ENCODE data around the gene DDAH2. TPM values are rescaled to one million over a fixed set of nuclear protein-coding genes. Genes with fewer than 3 reads are reported as not detected.

The DDAH2 gene
- total RNA-seq, 4 donors from 2014 or later = 99.9 to 117 (median 114) TPM

DNA sequence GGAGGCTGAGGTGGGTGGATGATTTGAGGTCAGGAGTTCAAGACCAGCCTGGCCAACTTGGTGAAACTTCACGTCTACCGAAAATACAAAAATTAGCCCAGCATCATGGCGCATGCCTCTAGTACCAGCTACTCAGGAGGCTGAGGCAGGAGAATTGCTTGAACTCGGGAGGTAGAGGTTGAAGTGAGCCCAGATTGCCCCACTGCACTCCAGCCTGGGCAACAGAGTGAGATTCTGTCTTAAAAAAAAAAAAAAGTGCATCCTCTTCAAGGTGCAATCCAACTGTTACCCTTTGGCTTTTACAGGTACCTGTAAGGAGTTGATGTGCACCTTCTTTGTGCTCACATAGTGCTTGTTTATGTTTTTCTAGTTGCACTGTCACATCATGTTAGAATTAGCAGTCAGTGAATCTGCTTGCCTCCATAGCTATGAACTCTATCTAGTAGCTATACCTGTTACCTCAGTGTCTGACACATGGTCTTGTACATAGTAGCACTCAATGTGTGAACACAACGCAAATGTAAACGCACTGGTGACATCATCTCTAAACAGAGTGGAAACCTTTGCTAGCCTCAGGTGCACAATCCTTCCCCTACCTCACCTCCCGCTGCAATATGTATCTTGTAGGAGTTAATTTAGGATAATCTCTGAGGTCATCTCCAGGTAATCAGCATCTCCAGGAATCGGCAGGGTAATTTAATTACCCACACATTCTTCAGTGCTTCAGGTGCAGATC, 20.4 kb upstream of the DDAH2 start:
- Histone ChIP-seq H3K4me3 (replicated peaks in 1 of 3) (no peak overlapping the region), H3K9me3 (no peaks in the 10 kb centered on the region), H3K4me1 (no peaks in the 10 kb centered on the region), H3K36me3 (no peaks in the 10 kb centered on the region), H3K27me3 (no peaks in the 10 kb centered on the region), H3K27ac (no peak overlapping the region)
- intact Hi-C loops (cut with DNase I) = no loop called here
- DNase-seq = no peak
- 90% methylated on average over 8 of the region's 8 CpGs for WGBS, 2 donors
- no peak for TF ChIP-seq POLR2A (IDR thresholded peaks at IDR 0.05)
- TF ChIP-seq, protein P1, sequence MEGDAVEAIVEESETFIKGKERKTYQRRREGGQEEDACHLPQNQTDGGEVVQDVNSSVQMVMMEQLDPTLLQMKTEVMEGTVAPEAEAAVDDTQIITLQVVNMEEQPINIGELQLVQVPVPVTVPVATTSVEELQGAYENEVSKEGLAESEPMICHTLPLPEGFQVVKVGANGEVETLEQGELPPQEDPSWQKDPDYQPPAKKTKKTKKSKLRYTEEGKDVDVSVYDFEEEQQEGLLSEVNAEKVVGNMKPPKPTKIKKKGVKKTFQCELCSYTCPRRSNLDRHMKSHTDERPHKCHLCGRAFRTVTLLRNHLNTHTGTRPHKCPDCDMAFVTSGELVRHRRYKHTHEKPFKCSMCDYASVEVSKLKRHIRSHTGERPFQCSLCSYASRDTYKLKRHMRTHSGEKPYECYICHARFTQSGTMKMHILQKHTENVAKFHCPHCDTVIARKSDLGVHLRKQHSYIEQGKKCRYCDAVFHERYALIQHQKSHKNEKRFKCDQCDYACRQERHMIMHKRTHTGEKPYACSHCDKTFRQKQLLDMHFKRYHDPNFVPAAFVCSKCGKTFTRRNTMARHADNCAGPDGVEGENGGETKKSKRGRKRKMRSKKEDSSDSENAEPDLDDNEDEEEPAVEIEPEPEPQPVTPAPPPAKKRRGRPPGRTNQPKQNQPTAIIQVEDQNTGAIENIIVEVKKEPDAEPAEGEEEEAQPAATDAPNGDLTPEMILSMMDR (IDR thresholded peaks at IDR 0.05) = no peak

DNA sequence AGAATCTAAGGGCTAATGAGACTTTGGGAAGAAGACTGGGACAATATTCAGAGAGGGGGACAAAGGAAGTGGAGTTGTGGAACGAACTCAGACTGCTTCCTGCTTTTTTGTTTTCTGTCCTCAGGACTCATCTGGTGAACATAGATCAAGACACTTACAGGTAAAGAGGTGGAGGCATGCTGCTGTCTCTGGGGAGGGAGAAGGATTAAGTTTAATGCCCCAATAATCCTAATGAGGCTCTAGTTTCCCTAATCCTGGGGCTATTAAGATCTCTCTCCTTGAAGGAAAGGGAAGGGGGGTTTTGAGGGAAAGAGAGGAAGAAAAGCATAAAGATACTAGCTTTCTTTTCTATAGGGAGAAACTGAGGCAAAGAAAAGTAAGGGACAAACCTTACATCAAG, 15.3 kb upstream of the DDAH2 start:
- TF ChIP-seq, protein P1 (IDR thresholded peaks at IDR 0.05) = no peak
- TF ChIP-seq POLR2A (IDR thresholded peaks at IDR 0.05) = no peak
- Histone ChIP-seq H3K36me3 (no peaks in the 10 kb centered on the region), H3K27ac (no peak overlapping the region), H3K9me3 (no peaks in the 10 kb centered on the region), H3K4me1 (peaks cover 6 to 7% of the 10 kb centered on the region in 2 donors), H3K27me3 (no peaks in the 10 kb centered on the region), H3K4me3 (replicated peaks in 1 of 3) (no peak overlapping the region)
- intact Hi-C loops (cut with DNase I) = no loop called here
- 57 to 63% methylated on average over 1 of the region's 1 CpG for WGBS, 2 donors
- no peak for DNase-seq

DNA sequence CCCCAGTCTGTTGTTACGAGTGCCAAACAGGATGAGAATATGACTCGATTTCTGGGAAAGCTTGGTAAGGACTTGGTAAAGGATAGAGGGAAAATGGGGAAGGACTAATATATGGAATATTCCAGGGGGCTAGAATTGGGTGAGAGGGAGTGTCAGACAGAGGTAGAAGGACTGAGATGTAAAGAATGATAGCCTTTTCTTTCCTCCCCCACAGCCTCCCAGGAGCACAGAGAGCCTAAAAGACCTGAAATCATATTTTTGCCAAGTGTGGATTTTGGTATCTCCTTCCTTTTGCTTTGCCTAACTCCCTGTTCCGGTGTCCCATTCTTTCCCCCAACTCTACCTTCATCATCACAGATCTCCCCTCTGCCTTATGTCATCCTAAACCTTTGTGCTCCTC, 13.8 kb upstream of the DDAH2 start:
- intact Hi-C loops (cut with DNase I) = no loop called here
- WGBS, 2 donors = 81 to 93% methylated on average over 3 of the region's 3 CpGs
- TF ChIP-seq POLR2A (IDR thresholded peaks at IDR 0.05) = no peak
- TF ChIP-seq, protein P1 (IDR thresholded peaks at IDR 0.05) = no peak

DNA sequence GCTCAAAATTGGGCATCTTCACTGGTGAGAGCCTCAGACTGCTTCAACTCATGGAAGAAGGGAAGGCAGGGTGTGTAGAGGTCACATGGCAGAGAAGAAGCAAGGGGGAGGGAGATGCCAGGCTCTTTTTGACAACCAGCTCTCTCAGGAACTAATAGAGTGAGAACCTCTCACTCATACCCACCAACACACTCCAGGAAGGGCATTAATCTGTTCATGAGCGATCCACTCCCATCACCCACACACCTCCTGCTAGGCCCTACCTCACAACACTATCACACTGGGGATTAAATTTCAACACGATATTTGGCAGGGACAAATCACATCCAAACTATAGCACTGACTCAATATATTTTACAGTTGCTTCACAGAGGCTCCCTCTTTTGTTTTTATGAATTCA, 12.7 kb upstream of the DDAH2 start:
- H3K36me3 ChIP-seq = no peaks in the 10 kb centered on the region
- peaks cover 10 to 26% of the 10 kb centered on the region in 2 donors for H3K4me1 ChIP-seq
- 93 to 96% methylated on average over 2 of the region's 2 CpGs for WGBS, 2 donors
- intact Hi-C loops (cut with DNase I) = no loop called here
- DNase-seq = no peak
- no peak overlapping the region for H3K27ac ChIP-seq
- H3K27me3 ChIP-seq = no peaks in the 10 kb centered on the region
- H3K9me3 ChIP-seq = no peaks in the 10 kb centered on the region
- no peak overlapping the region for H3K4me3 ChIP-seq (replicated peaks in 1 of 3)
- TF ChIP-seq, protein P1 (IDR thresholded peaks at IDR 0.05) = no peak
- TF ChIP-seq POLR2A (IDR thresholded peaks at IDR 0.05) = no peak

More for the DNA sequence above, 13.8 kb upstream of the DDAH2 start:
- Histone ChIP-seq H3K27me3 (no peaks in the 10 kb centered on the region), H3K4me3 (replicated peaks in 1 of 3) (no peak overlapping the region), H3K27ac (no peak overlapping the region), H3K4me1 (peaks cover 7 to 18% of the 10 kb centered on the region in 2 donors), H3K9me3 (no peaks in the 10 kb centered on the region), H3K36me3 (no peaks in the 10 kb centered on the region)
- DNase-seq = no peak

DNA sequence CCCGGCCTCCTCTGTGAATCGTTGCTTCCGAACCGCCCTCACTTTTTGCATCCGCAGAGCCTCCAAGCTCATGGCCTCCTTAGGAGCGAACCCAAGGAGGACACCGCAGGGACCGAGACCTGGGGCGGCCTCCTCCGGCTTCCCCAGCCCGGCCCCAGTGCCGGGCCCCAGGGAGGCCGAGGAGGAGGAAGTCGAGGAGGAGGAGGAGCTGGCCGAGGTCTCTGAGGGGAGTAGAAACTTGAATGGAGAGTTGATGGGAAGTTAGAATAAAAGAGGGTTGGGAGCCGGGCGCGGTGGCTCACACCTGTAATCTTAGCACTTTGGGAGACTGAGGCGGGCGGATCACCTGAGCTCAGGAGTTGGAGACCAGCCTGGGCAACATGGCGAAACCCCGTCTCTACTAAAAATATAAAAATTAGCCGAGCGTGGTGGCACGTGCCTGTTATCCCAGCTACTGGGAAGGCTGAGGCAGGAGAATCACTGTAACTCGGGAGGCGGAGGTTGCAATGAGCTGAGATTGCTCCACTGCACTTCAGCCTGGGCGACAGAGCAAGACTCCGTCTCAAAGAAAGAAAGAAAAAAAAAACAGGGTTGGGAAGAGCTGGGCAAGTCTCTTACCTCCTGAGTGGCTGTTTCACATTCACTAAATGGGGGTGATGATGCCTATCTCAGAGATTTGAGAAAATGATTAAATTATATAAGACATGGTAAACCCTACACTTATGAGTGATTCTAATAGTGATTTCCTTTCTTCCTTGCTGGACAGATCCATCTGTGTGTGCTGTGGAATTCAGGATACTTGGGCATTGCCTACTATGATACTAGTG, 11.5 kb upstream of the DDAH2 start:
- 10 to 13% methylated on average over 29 of the region's 29 CpGs for WGBS, 2 donors
- no peaks in the 10 kb centered on the region for H3K36me3 ChIP-seq
- intact Hi-C loops (cut with DNase I) = no loop called here
- no peaks in the 10 kb centered on the region for H3K9me3 ChIP-seq
- H3K27ac ChIP-seq = peak overlapping the region in 1 of 3 donors; percentile 11
- H3K4me1 ChIP-seq = peaks cover 13 to 29% of the 10 kb centered on the region in 2 donors
- H3K4me3 ChIP-seq (replicated peaks in 1 of 3) = peak overlapping the region; percentile 19 to 48 (median 33)
- peak; percentile 26 to 35 for DNase-seq
- TF ChIP-seq POLR2A (IDR thresholded peaks at IDR 0.05) = no peak
- TF ChIP-seq, protein P1 (IDR thresholded peaks at IDR 0.05) = no peak
- no peaks in the 10 kb centered on the region for H3K27me3 ChIP-seq
